ENCODE measurements around the gene LATS2. TPM values are rescaled to one million over a fixed set of nuclear protein-coding genes. Genes with fewer than 3 reads are reported as not detected.

The LATS2 gene
- total RNA-seq, 2 experiments from 2014 or later: 1.3 to 3.0 TPM

- peaks cover 3% of the 10 kb centered on the region for H3K4me1 Mint-ChIP-seq (ENCODE audit: low read depth)
- no peaks in the 10 kb centered on the region for H3K36me3 Mint-ChIP-seq (ENCODE audit: low read depth)
- no peak overlapping the region for H3K27ac Mint-ChIP-seq
- intact Hi-C loops (cut with micrococcal nuclease): no loop called here
- H3K4me3 Mint-ChIP-seq: peak overlapping the region; percentile 50
- H3K9me3 Mint-ChIP-seq: no peaks in the 10 kb centered on the region
- H3K27me3 Mint-ChIP-seq: peaks cover 25% of the 10 kb centered on the region
- ATAC-seq (peak; percentile 21), DNase-seq (no peak)
- TF ChIP-seq CTCF (IDR thresholded peaks at IDR 0.05): no peak
- CTCF ChIA-PET: interaction anchor here (0.6 kb wide), 1 partner anchor 38 kb away, joined by 3 read pairs; no protein-coding TSS in a partner anchor
- POLR2A ChIA-PET: no interaction called here
Measured at GRCh38 chr13:21060338-21061028, 903 bp downstream of the LATS2 start.

- ATAC-seq: no peak
- H3K9me3 Mint-ChIP-seq: no peaks in the 10 kb centered on the region
- peak overlapping the region; percentile 50 for H3K4me3 Mint-ChIP-seq
- no peaks in the 10 kb centered on the region for H3K36me3 Mint-ChIP-seq (ENCODE audit: low read depth)
- no peak for DNase-seq
- intact Hi-C loops (cut with micrococcal nuclease): no loop called here
- CTCF ChIA-PET: interaction anchor here (0.6 kb wide), 1 partner anchor 39 kb away, joined by 3 read pairs; no protein-coding TSS in a partner anchor
- peaks cover 25% of the 10 kb centered on the region for H3K27me3 Mint-ChIP-seq
- H3K4me1 Mint-ChIP-seq (ENCODE audit: low read depth): peaks cover 3% of the 10 kb centered on the region
- no peak for TF ChIP-seq CTCF (IDR thresholded peaks at IDR 0.05)
- POLR2A ChIA-PET: no interaction called here
- H3K27ac Mint-ChIP-seq: no peak overlapping the region
Measured at GRCh38 chr13:21059641-21060337, 1.6 kb downstream of the LATS2 start.

- no peak for ATAC-seq
- Mint-ChIP-seq H3K27me3 (peaks cover 22% of the 10 kb centered on the region), H3K4me3 (no peak overlapping the region), H3K27ac (no peak overlapping the region), H3K4me1 (ENCODE audit: low read depth) (peaks cover 4% of the 10 kb centered on the region), H3K36me3 (ENCODE audit: low read depth) (no peaks in the 10 kb centered on the region), H3K9me3 (no peaks in the 10 kb centered on the region)
- intact Hi-C loops (cut with micrococcal nuclease): no loop called here
- no peak for TF ChIP-seq CTCF (IDR thresholded peaks at IDR 0.05)
- POLR2A ChIA-PET: no interaction called here
- DNase-seq: no peak
- CTCF ChIA-PET: no interaction called here
Measured at GRCh38 chr13:21058361-21058760, 3.0 kb downstream of the LATS2 start.

GRCh38 chr13:21055511-21056045, 5.8 kb downstream of the LATS2 start:
- CTCF ChIA-PET: no interaction called here
- no peak for TF ChIP-seq CTCF (IDR thresholded peaks at IDR 0.05)
- peaks cover 3% of the 10 kb centered on the region for H3K4me1 Mint-ChIP-seq (ENCODE audit: low read depth)
- POLR2A ChIA-PET: no interaction called here
- ATAC-seq: no peak
- no peaks in the 10 kb centered on the region for H3K36me3 Mint-ChIP-seq (ENCODE audit: low read depth)
- H3K27me3 Mint-ChIP-seq: peaks cover 9% of the 10 kb centered on the region
- no peak overlapping the region for H3K4me3 Mint-ChIP-seq
- DNase-seq: no peak
- H3K27ac Mint-ChIP-seq: no peak overlapping the region
- intact Hi-C loops (cut with micrococcal nuclease): no loop called here
- H3K9me3 Mint-ChIP-seq: no peaks in the 10 kb centered on the region

GRCh38 chr13:21055016-21055415, 6.4 kb downstream of the LATS2 start:
- intact Hi-C loops (cut with micrococcal nuclease): no loop called here
- no peak for TF ChIP-seq CTCF (IDR thresholded peaks at IDR 0.05)

More at GRCh38 chr13:21055016-21055415, 6.4 kb downstream of the LATS2 start:
- DNase-seq (no peak), ATAC-seq (no peak)
- H3K4me3 Mint-ChIP-seq: no peak overlapping the region
- POLR2A ChIA-PET: no interaction called here
- no peaks in the 10 kb centered on the region for H3K36me3 Mint-ChIP-seq (ENCODE audit: low read depth)
- CTCF ChIA-PET: no interaction called here
- peaks cover 3% of the 10 kb centered on the region for H3K4me1 Mint-ChIP-seq (ENCODE audit: low read depth)
- no peaks in the 10 kb centered on the region for H3K9me3 Mint-ChIP-seq
- H3K27ac Mint-ChIP-seq: no peak overlapping the region
- peaks cover 9% of the 10 kb centered on the region for H3K27me3 Mint-ChIP-seq

All from activated CD8-positive, alpha-beta T cell treated with anti-CD3 and anti-CD28 coated beads for 36 hours (primary cell).